Pancreas (tissue), 10 donors: ENCODE measurements around the gene ING4. TPM values are rescaled to one million over a fixed set of nuclear protein-coding genes. Genes with fewer than 3 reads are reported as not detected.

Experiments used
- ATAC-seq, 4 donors: fragments of 200-7000 bp; cut with Tn5 transposase; one replicate each; pipeline versions ENCODE4 v1.8.0 to v1.9.1; 2020; ENCODE audit warnings: mild to moderate bottlenecking in 4 of 4, moderate library complexity in 4 of 4
- DNase-seq, 6 donors: peaks; one replicate each; pipeline ENCODE4 v3.0.0-alpha.2; 2020
- FAIRE-seq: peaks from 2 replicates; lab custom pipeline; 2012; peaks lifted over from hg19 to GRCh38; lab: Jason Lieb, UNC
- H3K27ac ChIP-seq, 4 donors: fragments of 200-600 bp; sonication (generic); 1 replicate in 3 of 4; 2 replicates in 1 of 4; pipeline versions ENCODE4 v1.5.0 to v1.8.0; 2020
- H3K27me3 ChIP-seq, 4 donors: fragments of 200-600 bp; one replicate each; pipeline ENCODE4 v1.8.0; 2021
- H3K36me3 ChIP-seq, 3 donors: fragments of 200-600 bp; sonication (generic) in 1 of 3; one replicate each; pipeline versions ENCODE4 v1.5.0 to v1.8.0; 2020 to 2021
- H3K4me1 ChIP-seq, 3 donors: fragments of 200-600 bp; one replicate each; pipeline ENCODE4 v1.8.0; 2021
- H3K4me3 ChIP-seq, 4 donors: fragments of 200-600 bp; sonication (generic) in 2 of 4; one replicate each; pipeline versions ENCODE4 v1.5.0 to v1.8.0; 2020 to 2021
- H3K9me3 ChIP-seq, 4 donors: fragments of 200-600 bp; one replicate each; pipeline ENCODE4 v1.8.0; 2021
- CTCF ChIP-seq, 4 donors: fragments of 200-600 bp; sonication (generic) in 3 of 4; IDR thresholded peaks; one replicate each; pipeline versions ENCODE4 v1.5.0 to v1.8.0; 2021; ENCODE audit warnings: antibody characterized with exemption in 4 of 4
- WGBS, 2 donors: extraction: QIAGEN DNeasy Blood & Tissue Kit; methylation state at CpG; one replicate each; pipeline ENCODE4 v1.1.7; 2013; 5-methylcytosine and 5-hydroxymethylcytosine counted together
- intact Hi-C, 3 donors: fragments of 100-400 bp; cut with DNase I; formaldehyde crosslinking; loops; one replicate each; pipeline versions ENCODE4 v1.11.1 to v1.14.2; 2022
- polyA plus RNA-seq, 2 donors: library from polyadenylated mRNA; stranded (reverse); fragments of 200-250 nt; gene quantifications; one replicate each; pipeline ENCODE4 v1.2.3, GENCODE V29; 2013
- total RNA-seq, 6 donors: library from RNA; stranded (reverse); fragmentation: NEBNext Ultra II Directional in 4 of 6; extraction: Animal tissue kit (Norgen Biotek cat#: 25700) in 4 of 6; gene quantifications; one replicate each; pipeline versions ENCODE4 v1.2.1 to v1.2.4, GENCODE V29; 2021 to 2023
- donor health status: healthy with polysubstance abuse.
- donor health status: DM: no; HTN: no; CAD: no; lungs with moderate emphysema.
- donor health status: DM: no; HTN: no; CAD: no.
- donor health status: control.
- donor health status: control.
- donor health status: Bipolar disorder and iron deficiency.
- donor health status: DM: yes; HTN: yes; CAD: no.
- donor health status: DM: no; HTN: no; CAD: no.
- donor health status: DM: no; HTN: no; CAD: no.
- donor health status: DM: yes; HTN: yes; CAD: no.

ING4 gene
- total and polyA plus RNA-seq, 8 donors, result 9.0 to 29.6 (median 13.6) TPM

DNA sequence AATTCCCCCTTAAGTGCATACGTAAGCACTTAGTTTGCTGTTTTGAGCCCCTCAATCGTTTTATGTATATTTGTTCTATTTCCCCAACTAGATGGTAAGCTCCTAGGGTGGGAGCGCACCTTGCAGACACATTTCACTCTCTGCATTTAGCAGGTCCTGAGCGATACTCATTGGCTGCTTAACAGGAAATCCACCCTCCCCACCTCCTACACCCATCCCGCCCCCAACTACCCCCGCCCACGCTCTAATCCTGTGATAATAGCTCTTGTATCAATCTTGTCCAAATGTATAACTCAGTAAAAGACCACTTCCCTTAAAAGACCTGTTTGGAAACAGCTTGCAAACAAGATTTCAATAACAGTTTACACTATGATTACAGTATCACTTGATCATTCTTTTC lies 35.3 kb downstream of the ING4 start:
- H3K4me3 ChIP-seq, result no peak overlapping the region
- intact Hi-C loops, result no loop called here
- no peak for ATAC-seq

GRCh38 chr12:6626654-6627283 lies 36.1 kb downstream of the ING4 start:
- TF ChIP-seq CTCF (IDR thresholded peaks at IDR 0.05), result no peak
- intact Hi-C loops, result no loop called here
- FAIRE-seq, result no peak

More for the DNA sequence above, 35.3 kb downstream of the ING4 start:
- no peaks in the 10 kb centered on the region for H3K27me3 ChIP-seq
- H3K9me3 ChIP-seq, result no peaks in the 10 kb centered on the region
- no peaks in the 10 kb centered on the region for H3K4me1 ChIP-seq
- TF ChIP-seq CTCF (IDR thresholded peaks at IDR 0.05), result no peak
- DNase-seq (no peak), FAIRE-seq (no peak)
- no peak overlapping the region for H3K27ac ChIP-seq
- H3K36me3 ChIP-seq, result no peaks in the 10 kb centered on the region
- WGBS, 2 donors, result 44 to 54% methylated on average over 7 of the region's 7 CpGs

GRCh38 chr12:6620885-6621274 lies 42.0 kb downstream of the ING4 start:
- ATAC-seq (no peak), FAIRE-seq (no peak), DNase-seq (peak in 1 of 6 donors; percentile 69)
- Histone ChIP-seq H3K4me1 (no peaks in the 10 kb centered on the region), H3K27me3 (no peaks in the 10 kb centered on the region), H3K9me3 (no peaks in the 10 kb centered on the region), H3K27ac (no peak overlapping the region), H3K4me3 (peak overlapping the region in 1 of 4 donors; percentile 8), H3K36me3 (no peaks in the 10 kb centered on the region)
- intact Hi-C loops, result no loop called here
- 71 to 74% methylated on average over 29 of the region's 29 CpGs for WGBS, 2 donors
- no peak for TF ChIP-seq CTCF (IDR thresholded peaks at IDR 0.05)

More at GRCh38 chr12:6626654-6627283, 36.1 kb downstream of the ING4 start:
- no peak for ATAC-seq
- Histone ChIP-seq H3K4me3 (no peak overlapping the region), H3K27ac (no peak overlapping the region), H3K27me3 (no peaks in the 10 kb centered on the region), H3K9me3 (no peaks in the 10 kb centered on the region), H3K36me3 (no peaks in the 10 kb centered on the region), H3K4me1 (no peaks in the 10 kb centered on the region)
- DNase-seq, result no peak
- 63 to 74% methylated on average over 8 of the region's 8 CpGs for WGBS, 2 donors

DNA sequence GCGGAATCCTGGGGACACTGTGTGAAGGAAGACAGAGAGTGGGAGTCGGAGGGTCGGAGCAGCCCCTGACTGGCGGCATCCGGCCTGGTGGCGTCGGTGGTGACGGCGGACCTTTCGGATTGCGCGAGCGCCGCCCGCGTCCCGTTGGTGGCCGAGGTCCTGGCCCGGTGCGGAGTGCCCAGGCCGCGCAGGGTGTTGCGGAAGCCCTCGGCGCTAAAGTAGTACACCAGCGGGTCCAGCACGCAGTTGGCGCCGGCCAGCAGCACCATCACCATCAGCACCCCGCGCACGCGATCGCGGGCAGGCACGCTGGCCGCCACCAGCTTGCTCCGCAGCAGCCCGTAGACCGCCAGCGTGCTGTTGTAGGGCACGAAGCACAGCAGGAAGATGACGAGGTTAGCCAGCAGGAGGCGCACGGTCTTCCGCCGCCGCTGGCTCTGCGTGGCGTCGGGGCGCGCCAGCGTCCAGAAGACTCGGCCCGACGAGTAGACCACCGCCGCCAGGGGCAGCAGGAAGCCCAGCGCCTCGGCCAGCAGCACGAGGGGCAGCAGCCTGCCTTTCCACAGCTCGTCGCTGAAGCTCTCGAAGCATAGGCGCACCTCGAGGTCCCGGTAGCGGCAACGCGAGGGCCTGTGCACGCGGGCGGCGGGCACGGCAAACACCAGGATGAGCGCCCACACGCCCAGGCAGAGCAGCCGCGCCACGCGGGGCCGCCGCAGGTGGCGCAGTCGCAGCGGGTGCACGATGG lies 42.6 kb downstream of the ING4 start:
- DNase-seq (peak in 4 of 6 donors; percentile 48 to 77 (median 56)), FAIRE-seq (no peak), ATAC-seq (peak; percentile 42 to 61 (median 56))
- intact Hi-C loops, result no loop called here
- TF ChIP-seq CTCF (IDR thresholded peaks at IDR 0.05), result peak; percentile 29 to 42 (median 35)
- H3K27ac ChIP-seq, result no peak overlapping the region
- H3K4me3 ChIP-seq, result peak overlapping the region in 2 of 4 donors; percentile 8 to 10
- 23 to 24% methylated on average over 87 to 88 of the region's 88 CpGs for WGBS, 2 donors
- no peaks in the 10 kb centered on the region for H3K9me3 ChIP-seq
- no peaks in the 10 kb centered on the region for H3K36me3 ChIP-seq
- H3K27me3 ChIP-seq, result no peaks in the 10 kb centered on the region
- no peaks in the 10 kb centered on the region for H3K4me1 ChIP-seq
